ENCODE results near the gene ADAMTS9.

ADAMTS9 gene

DNA sequence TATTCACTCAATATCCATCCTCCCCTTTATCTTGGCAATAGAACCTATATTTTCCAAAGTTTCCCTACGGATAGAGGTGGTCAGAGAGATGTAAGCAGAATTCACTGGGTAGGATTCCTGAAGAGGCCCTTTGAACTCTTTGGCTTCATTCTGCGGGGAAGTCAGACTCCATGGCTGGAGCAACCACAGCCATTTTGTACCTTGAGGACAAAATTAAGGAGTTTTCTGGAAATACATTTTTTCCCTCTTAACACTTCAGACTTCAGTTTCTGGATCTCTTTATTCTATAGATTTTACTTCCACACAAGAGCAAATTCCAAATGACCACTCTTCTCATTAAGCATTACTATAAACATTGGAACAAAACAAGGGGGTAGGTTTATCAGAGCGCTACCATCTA, 43.3 kb downstream of the ADAMTS9 start:
- 100% methylated on average over 1 of the region's 3 CpGs for WGBS
- H2AK5ac ChIP-seq (ENCODE audit: low read length, severe bottlenecking) = no peak overlapping the region
- H2BK5ac ChIP-seq (ENCODE audit: low read depth, low read length, poor library complexity, severe bottlenecking) = no peak overlapping the region
- H3K36me3 ChIP-seq (ENCODE audit: control insufficient read depth in 1 of 2, insufficient read depth in 2 of 2, low read depth in 1 of 2, low read length in 2 of 2) = peaks cover 2 to 6% of the 10 kb centered on the region in 2 experiments
- H3K4ac ChIP-seq (ENCODE audit: low read depth in 1 of 2, low read length in 2 of 2) = no peak overlapping the region
- DNase-seq = no peak
- no peak overlapping the region for H2BK12ac ChIP-seq (ENCODE audit: low read length in 2 of 2)
- no peak overlapping the region for H3K4me3 ChIP-seq (ENCODE audit: insufficient read depth in 1 of 2, low read depth in 1 of 2, low read length in 2 of 2)
- no peak overlapping the region for H4K91ac ChIP-seq (ENCODE audit: low read length)
- no peak overlapping the region for H3K23ac ChIP-seq (ENCODE audit: low read length in 2 of 2)
- H3K9ac ChIP-seq (ENCODE audit: low read length) = no peak overlapping the region
- no peaks in the 10 kb centered on the region for H3K27me3 ChIP-seq (ENCODE audit: control insufficient read depth in 1 of 2, insufficient read depth in 1 of 2, low read length in 2 of 2)
- H2BK15ac ChIP-seq (ENCODE audit: low read depth, poor library complexity, severe bottlenecking) = no peak overlapping the region
- H3K14ac ChIP-seq (ENCODE audit: low read length in 2 of 2) = no peak overlapping the region
- no peak overlapping the region for H3K4me2 ChIP-seq (ENCODE audit: low read length, poor library complexity, severe bottlenecking)
- no peak overlapping the region for H4K8ac ChIP-seq (ENCODE audit: low read length)
- H3K18ac ChIP-seq (ENCODE audit: low read depth in 1 of 2, low read length in 2 of 2) = no peak overlapping the region
- H3K27ac ChIP-seq (ENCODE audit: low read length, poor library complexity, severe bottlenecking) = no peak overlapping the region
- no peak overlapping the region for H2AFZ ChIP-seq (ENCODE audit: low read depth, low read length)
- H3K9me3 ChIP-seq (ENCODE audit: control insufficient read depth, low read length) = no peaks in the 10 kb centered on the region
- H2BK120ac ChIP-seq (ENCODE audit: low read depth, low read length) = no peak overlapping the region
- H3K79me1 ChIP-seq (replicated peaks; ENCODE audit: low read length, poor library complexity, severe bottlenecking) = no peaks in the 10 kb centered on the region
- H3K4me1 ChIP-seq (ENCODE audit: control insufficient read depth, insufficient read depth, low read depth, low read length) = peaks cover 7% of the 10 kb centered on the region

DNA sequence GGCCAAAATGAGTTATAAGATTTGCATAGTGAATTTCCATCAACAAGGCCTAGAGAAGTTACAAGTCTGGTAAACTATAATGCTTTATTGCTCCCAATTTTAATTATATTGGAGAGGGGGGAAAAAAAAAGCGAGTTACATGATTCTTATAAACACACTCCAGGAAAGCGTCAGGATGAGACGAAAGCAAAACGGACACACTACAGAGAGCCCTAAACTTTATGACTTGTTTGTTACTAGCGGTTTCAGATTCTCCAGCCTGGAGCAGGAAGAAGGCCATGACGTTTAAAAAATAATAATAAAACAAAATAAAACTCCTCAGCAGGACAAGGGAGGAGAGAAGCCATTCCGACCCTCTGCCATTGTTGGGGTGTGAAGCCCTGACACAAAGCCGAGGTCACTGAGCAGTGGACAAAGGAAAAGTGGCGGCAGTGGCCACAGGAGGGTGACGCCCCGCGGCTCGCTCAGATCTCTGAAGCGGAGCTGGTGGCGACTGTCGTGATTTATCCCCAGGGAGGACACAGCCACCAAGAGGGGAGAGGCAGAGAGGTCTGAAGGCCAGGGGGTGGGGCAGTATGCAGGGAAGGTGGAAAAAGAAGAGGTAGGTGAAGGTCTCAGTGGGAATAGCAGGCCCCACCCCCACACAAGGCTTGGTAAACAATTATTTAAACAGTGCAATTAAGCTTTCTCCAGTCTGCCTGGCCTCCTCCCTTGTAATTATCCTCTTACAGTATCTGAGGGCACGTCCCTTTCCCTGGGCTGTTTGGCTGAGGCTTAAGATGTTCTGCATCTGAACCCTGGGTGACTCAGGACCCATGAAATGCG, 45.3 kb downstream of the ADAMTS9 start:
- peaks cover 7% of the 10 kb centered on the region for H3K4me1 ChIP-seq (ENCODE audit: control insufficient read depth, insufficient read depth, low read depth, low read length)
- peak overlapping the region; percentile 0 for H2BK120ac ChIP-seq (ENCODE audit: low read depth, low read length)
- no peaks in the 10 kb centered on the region for H3K27me3 ChIP-seq (ENCODE audit: control insufficient read depth in 1 of 2, insufficient read depth in 1 of 2, low read length in 2 of 2)
- H3K27ac ChIP-seq (ENCODE audit: low read length, poor library complexity, severe bottlenecking) = no peak overlapping the region
- H3K4me2 ChIP-seq (ENCODE audit: low read length, poor library complexity, severe bottlenecking) = peak overlapping the region; percentile 5
- peak; percentile 43 for DNase-seq
- 57% methylated on average over 12 of the region's 18 CpGs for whole genome bisulfite sequencing
- no peak overlapping the region for H2AFZ ChIP-seq (ENCODE audit: low read depth, low read length)
- H2BK15ac ChIP-seq (ENCODE audit: low read depth, poor library complexity, severe bottlenecking) = no peak overlapping the region
- H2BK5ac ChIP-seq (ENCODE audit: low read depth, low read length, poor library complexity, severe bottlenecking) = no peak overlapping the region
- no peaks in the 10 kb centered on the region for H3K79me1 ChIP-seq (replicated peaks; ENCODE audit: low read length, poor library complexity, severe bottlenecking)
- no peak overlapping the region for H2AK5ac ChIP-seq (ENCODE audit: low read length, severe bottlenecking)
- peak overlapping the region; percentile 70 for H4K8ac ChIP-seq (ENCODE audit: low read length)
- no peak overlapping the region for H3K9ac ChIP-seq (ENCODE audit: low read length)
- peak overlapping the region in 1 of 2 experiments; percentile 37 for H3K18ac ChIP-seq (ENCODE audit: low read depth in 1 of 2, low read length in 2 of 2)
- no peak overlapping the region for H4K91ac ChIP-seq (ENCODE audit: low read length)
- H2BK12ac ChIP-seq (ENCODE audit: low read length in 2 of 2) = peak overlapping the region in 1 of 2 experiments; percentile 39
- H3K23ac ChIP-seq (ENCODE audit: low read length in 2 of 2) = no peak overlapping the region
- no peak overlapping the region for H3K4me3 ChIP-seq (ENCODE audit: insufficient read depth in 1 of 2, low read depth in 1 of 2, low read length in 2 of 2)
- peaks cover 0 to 3% of the 10 kb centered on the region in 2 experiments for H3K36me3 ChIP-seq (ENCODE audit: control insufficient read depth in 1 of 2, insufficient read depth in 2 of 2, low read depth in 1 of 2, low read length in 2 of 2)
- peak overlapping the region in 1 of 2 experiments; percentile 24 for H3K4ac ChIP-seq (ENCODE audit: low read depth in 1 of 2, low read length in 2 of 2)
- no peaks in the 10 kb centered on the region for H3K9me3 ChIP-seq (ENCODE audit: control insufficient read depth, low read length)
- no peak overlapping the region for H3K14ac ChIP-seq (ENCODE audit: low read length in 2 of 2)

DNA sequence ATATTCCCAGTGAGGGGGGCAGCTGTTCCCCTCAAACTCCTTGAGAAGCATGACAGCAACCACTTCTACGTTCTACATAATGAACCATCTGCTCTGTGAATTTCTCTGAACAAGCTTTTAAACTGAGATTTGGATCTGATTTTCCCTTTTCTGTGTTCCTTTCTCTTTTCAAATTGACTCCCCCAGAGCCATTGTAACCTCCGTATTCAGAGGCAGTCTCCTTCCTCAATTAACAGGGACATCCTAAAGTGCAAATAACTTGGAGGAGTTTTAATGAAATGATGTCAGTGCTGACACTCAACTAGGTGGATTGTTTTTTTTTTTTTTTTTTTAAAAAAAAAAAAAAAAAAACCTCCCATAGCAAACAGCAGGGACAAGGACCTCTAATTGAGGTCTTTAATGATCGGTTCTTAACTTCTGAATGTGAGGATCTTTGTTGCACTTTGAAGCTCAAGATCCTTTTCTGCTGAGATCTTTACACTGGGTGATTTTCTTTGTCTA, 48.8 kb downstream of the ADAMTS9 start:
- WGBS = 71% methylated on average over 2 of the region's 3 CpGs
- no peak overlapping the region for H4K8ac ChIP-seq (ENCODE audit: low read length)
- H3K27me3 ChIP-seq (ENCODE audit: control insufficient read depth in 1 of 2, insufficient read depth in 1 of 2, low read length in 2 of 2) = no peaks in the 10 kb centered on the region
- no peaks in the 10 kb centered on the region for H3K36me3 ChIP-seq (ENCODE audit: control insufficient read depth in 1 of 2, insufficient read depth in 2 of 2, low read depth in 1 of 2, low read length in 2 of 2)
- H3K4me2 ChIP-seq (ENCODE audit: low read length, poor library complexity, severe bottlenecking) = no peak overlapping the region
- H3K23ac ChIP-seq (ENCODE audit: low read length in 2 of 2) = no peak overlapping the region
- H3K4me1 ChIP-seq (ENCODE audit: control insufficient read depth, insufficient read depth, low read depth, low read length) = peaks cover 5% of the 10 kb centered on the region
- H3K14ac ChIP-seq (ENCODE audit: low read length in 2 of 2) = no peak overlapping the region
- no peak overlapping the region for H2BK5ac ChIP-seq (ENCODE audit: low read depth, low read length, poor library complexity, severe bottlenecking)
- DNase-seq = no peak
- no peak overlapping the region for H2AK5ac ChIP-seq (ENCODE audit: low read length, severe bottlenecking)
- no peaks in the 10 kb centered on the region for H3K9me3 ChIP-seq (ENCODE audit: control insufficient read depth, low read length)
- H3K18ac ChIP-seq (ENCODE audit: low read depth in 1 of 2, low read length in 2 of 2) = no peak overlapping the region
- H2BK15ac ChIP-seq (ENCODE audit: low read depth, poor library complexity, severe bottlenecking) = no peak overlapping the region
- no peak overlapping the region for H4K91ac ChIP-seq (ENCODE audit: low read length)
- no peak overlapping the region for H2BK120ac ChIP-seq (ENCODE audit: low read depth, low read length)
- no peaks in the 10 kb centered on the region for H3K79me1 ChIP-seq (replicated peaks; ENCODE audit: low read length, poor library complexity, severe bottlenecking)
- no peak overlapping the region for H3K4ac ChIP-seq (ENCODE audit: low read depth in 1 of 2, low read length in 2 of 2)
- no peak overlapping the region for H3K4me3 ChIP-seq (ENCODE audit: insufficient read depth in 1 of 2, low read depth in 1 of 2, low read length in 2 of 2)
- H3K27ac ChIP-seq (ENCODE audit: low read length, poor library complexity, severe bottlenecking) = no peak overlapping the region
- H2BK12ac ChIP-seq (ENCODE audit: low read length in 2 of 2) = no peak overlapping the region
- no peak overlapping the region for H3K9ac ChIP-seq (ENCODE audit: low read length)
- H2AFZ ChIP-seq (ENCODE audit: low read depth, low read length) = no peak overlapping the region

DNA sequence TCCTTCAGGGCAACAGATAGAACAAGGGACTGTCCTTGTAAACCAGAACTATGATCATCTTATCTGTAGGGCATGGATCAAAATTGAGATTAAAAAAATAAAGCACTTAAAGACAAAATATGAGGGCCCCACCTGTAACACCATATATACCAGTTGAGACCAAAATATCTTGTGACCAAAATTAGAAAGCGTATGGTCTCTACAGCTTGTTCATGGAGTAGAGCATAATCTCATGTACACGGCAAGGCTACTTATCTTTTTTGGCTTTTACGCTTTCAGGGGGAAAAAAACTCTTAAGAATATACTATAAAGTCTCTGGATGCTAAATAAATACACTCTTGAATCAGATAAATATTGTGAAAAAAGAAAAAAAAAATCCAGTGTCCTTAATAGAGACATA, 49.3 kb downstream of the ADAMTS9 start:
- H3K9me3 ChIP-seq (ENCODE audit: control insufficient read depth, low read length) = no peaks in the 10 kb centered on the region
- no peak overlapping the region for H3K4me3 ChIP-seq (ENCODE audit: insufficient read depth in 1 of 2, low read depth in 1 of 2, low read length in 2 of 2)
- no peak overlapping the region for H2BK12ac ChIP-seq (ENCODE audit: low read length in 2 of 2)
- H4K91ac ChIP-seq (ENCODE audit: low read length) = no peak overlapping the region
- H3K23ac ChIP-seq (ENCODE audit: low read length in 2 of 2) = no peak overlapping the region
- WGBS = 75% methylated on average over 1 of the region's 3 CpGs
- no peak overlapping the region for H3K14ac ChIP-seq (ENCODE audit: low read length in 2 of 2)
- H2BK15ac ChIP-seq (ENCODE audit: low read depth, poor library complexity, severe bottlenecking) = no peak overlapping the region
- no peak for DNase-seq
- no peak overlapping the region for H2BK5ac ChIP-seq (ENCODE audit: low read depth, low read length, poor library complexity, severe bottlenecking)
- no peak overlapping the region for H3K4ac ChIP-seq (ENCODE audit: low read depth in 1 of 2, low read length in 2 of 2)
- no peaks in the 10 kb centered on the region for H3K79me1 ChIP-seq (replicated peaks; ENCODE audit: low read length, poor library complexity, severe bottlenecking)
- no peak overlapping the region for H2BK120ac ChIP-seq (ENCODE audit: low read depth, low read length)
- no peak overlapping the region for H3K18ac ChIP-seq (ENCODE audit: low read depth in 1 of 2, low read length in 2 of 2)
- no peak overlapping the region for H3K27ac ChIP-seq (ENCODE audit: low read length, poor library complexity, severe bottlenecking)
- no peak overlapping the region for H3K4me2 ChIP-seq (ENCODE audit: low read length, poor library complexity, severe bottlenecking)
- no peaks in the 10 kb centered on the region for H3K27me3 ChIP-seq (ENCODE audit: control insufficient read depth in 1 of 2, insufficient read depth in 1 of 2, low read length in 2 of 2)
- peaks cover 5% of the 10 kb centered on the region for H3K4me1 ChIP-seq (ENCODE audit: control insufficient read depth, insufficient read depth, low read depth, low read length)
- H3K9ac ChIP-seq (ENCODE audit: low read length) = no peak overlapping the region
- H2AFZ ChIP-seq (ENCODE audit: low read depth, low read length) = no peak overlapping the region
- H4K8ac ChIP-seq (ENCODE audit: low read length) = no peak overlapping the region
- no peak overlapping the region for H2AK5ac ChIP-seq (ENCODE audit: low read length, severe bottlenecking)
- peaks cover 0 to 1% of the 10 kb centered on the region in 2 experiments for H3K36me3 ChIP-seq (ENCODE audit: control insufficient read depth in 1 of 2, insufficient read depth in 2 of 2, low read depth in 1 of 2, low read length in 2 of 2)
